Measurements from ENCODE around the gene FANCD2OS.
"Not testable (repeated sequence)": the region's sequence is repeated elsewhere in the genome, so short reads cannot be mapped to it uniquely, and the experiment has no call there.

The FANCD2OS gene

DNA sequence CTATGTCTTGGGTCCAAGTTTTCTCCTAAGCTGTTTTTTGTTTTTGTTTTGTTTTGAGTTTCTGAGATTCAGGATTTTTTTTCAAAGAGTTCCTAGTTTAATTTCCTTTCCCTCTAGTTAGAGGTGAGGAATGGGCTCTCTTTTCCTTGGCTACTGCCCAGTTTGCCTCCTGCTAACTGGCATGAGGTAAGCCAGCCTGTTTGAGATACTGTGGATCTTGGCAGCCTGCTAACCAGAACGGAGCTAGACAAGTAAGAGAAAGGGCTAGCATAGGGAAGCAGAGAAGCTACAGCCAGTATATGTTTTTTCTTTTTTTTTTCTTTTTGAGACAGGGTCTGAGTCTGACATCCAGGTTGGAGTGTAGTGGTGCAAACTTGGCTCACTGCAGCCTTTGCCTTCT, 17.3 kb downstream of the FANCD2OS start:
- not testable (repeated sequence) for DNase-seq

DNA sequence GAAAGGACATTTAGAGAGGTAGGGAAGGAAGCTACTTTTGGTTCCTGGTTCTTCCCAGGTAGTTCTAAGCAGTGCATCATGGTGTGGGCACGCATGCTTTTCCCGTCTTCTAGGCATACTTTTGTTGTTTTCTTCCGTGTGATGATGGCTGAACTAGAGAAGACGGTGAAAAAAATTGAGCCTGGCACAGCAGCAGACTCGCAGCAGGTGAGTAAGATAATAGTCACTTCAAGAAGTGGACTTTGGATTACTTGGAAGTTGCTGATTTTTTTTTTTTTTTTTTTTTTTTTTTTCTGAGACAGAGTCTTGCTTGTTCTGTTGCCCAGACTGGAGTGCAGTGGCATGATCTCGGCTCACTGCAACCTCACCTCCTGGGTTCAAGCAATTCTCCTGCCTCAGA, 17.9 kb downstream of the FANCD2OS start:
- DNase-seq: no peak

DNA sequence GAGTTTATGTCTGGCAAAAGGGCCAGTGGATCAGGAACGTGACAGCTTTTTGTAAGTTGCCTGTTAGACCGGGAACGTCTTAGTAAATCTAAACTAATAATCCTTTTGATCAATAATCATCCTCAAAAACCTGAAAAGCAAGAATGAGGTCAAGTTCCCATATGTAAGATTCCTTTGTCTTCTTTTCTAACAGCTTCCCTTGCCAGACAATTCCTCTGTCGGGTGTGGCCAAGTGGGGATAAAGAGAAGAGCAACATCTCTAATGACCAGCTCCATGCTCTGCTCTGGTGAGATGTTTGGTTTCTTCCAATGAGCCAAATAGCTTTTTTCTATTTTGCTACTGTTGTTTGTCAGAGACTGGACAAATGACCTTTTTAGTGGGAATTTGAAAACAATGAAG, 19.8 kb downstream of the FANCD2OS start:
- DNase-seq: no peak

DNA sequence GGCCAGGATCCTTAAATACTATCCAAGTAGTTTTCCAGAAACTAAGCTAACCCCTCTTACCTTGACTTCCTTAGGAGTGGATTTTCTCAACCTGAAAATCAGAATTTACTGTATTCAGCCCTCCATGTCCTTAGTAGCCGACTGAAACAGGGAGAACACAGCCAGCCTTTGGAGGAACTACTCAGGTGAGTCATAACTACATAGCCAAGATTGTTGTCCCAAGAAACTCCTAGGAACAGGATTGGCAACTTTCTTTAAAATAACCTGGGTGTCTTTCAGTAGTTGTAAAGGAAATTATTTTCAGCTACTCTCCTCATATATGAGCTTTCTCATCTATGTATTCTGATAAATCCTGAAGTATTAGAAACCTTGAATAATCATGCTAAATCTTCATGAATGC, 22.3 kb downstream of the FANCD2OS start:
- DNase-seq: no peak

DNA sequence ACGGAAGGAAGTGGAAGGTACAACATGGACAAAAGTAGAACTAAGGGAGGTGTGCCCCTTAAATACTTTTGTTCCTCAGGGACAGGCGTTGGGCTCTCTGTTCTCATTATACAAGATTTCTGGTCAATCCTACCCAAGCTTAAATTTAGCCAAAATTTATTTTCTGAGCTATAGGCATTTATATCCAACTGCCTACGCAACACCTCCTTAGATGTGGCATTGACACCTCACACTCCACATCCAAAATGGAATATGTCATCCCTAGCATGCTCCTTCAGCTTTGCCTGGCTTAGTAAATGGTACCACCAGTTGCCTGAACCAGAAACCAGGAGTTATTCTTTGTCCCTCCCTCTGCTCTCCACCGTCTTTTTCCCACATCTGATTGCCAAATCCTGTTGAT, 26.2 kb downstream of the FANCD2OS start:
- no peak for DNase-seq

DNA sequence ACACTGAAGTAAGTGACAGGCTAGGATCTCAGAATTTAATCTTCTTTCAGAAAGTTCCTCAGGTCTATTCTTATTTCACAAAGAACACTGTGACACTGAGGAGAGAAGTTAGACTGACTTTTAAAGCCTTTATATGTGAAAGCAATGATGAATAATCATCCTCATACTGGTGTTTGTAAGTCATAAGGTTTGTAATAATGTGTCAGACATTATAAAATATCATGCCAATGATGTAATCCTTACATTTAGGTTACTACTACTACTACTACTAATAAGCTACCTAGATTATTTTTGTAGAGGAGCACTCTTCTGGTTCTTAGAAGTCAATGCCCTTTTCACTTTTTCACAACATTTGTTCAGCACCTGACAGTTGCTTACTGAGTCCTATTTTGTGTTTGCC, 33.4 kb downstream of the FANCD2OS start:
- no peak for DNase-seq

DNA sequence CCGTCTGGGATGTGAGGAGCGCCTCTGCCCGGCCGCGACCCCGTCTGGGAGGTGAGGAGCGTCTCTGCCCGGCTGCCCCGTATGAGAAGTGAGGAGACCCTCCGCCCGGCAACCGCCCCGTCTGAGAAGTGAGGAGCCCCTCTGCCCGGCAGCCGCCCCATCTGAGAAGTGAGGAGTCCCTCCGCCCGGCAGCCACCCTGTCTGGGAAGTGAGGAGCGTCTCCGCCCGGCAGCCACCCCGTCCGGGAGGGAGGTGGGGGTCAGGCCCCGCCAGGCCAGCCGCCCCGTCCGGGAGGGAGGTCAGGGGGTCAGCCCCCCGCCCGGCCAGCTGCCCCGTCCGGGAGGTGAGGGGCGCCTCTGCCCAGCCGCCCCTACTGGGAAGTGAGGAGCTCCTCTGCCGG, 38.0 kb downstream of the FANCD2OS start:
- DNase-seq: not testable (repeated sequence)

DNA sequence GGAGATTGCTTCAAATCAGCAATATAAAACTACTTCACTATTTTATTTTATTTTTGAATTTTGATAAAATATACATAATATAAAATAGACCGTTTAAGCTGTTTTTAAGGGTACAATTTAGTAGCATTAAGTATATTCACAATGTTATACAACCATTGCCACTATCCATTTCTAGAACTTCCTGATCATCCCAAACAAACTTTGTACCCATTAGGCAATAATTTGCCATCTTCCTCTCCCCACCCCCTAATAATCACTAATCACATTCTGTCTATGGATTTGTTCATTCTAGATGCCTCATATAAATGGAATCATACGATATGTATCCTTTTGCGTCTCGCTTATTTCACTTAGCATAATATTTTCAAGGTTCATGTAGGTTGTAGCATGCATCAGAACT, 53.0 kb downstream of the FANCD2OS start:
- no peak for DNase-seq

Measured in activated naive CD4-positive, alpha-beta T cell (primary cell).